ENCODE results near the gene KRTAP5-7. TPM values are rescaled to one million over a fixed set of nuclear protein-coding genes. Genes with fewer than 3 reads are reported as not detected.

The KRTAP5-7 gene
- total and polyA plus RNA-seq, 11 donors = not detected

DNA sequence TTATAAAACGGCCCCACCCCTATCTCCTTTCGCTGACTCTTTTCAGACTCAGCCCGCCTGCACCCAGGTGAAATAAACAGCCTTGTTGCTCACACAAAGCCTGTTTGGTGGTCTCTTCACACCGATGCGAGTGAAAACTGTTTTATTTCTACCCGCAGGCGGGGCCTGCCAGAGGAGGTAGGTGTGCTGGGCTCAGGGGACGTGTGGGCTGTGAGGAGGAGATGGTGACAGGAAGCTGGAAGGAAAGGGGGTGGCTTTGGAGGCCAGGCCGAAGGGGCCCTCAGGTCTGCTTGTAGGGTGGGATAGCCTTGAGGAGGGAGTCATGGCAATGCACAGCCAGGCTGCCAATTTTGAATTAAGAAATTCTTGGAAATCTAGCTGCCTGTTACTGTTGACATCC is 21.3 kb upstream of the KRTAP5-7 start:
- WGBS, 4 donors = 78 to 88% (median 84%) methylated on average over 9 of the region's 9 CpGs
- Histone ChIP-seq H3K9me3 (peaks cover 0 to 47% (median 24%) of the 10 kb centered on the region in 12 donors), H3K36me3 (peaks cover 0 to 23% (median 8%) of the 10 kb centered on the region in 9 donors), H3K4me1 (peaks cover 0 to 9% (median under 1%) of the 10 kb centered on the region in 12 donors), H3K4me3 (no peak overlapping the region), H3K27me3 (no peaks in the 10 kb centered on the region), H3K27ac (no peak overlapping the region)
- intact Hi-C loops (cut with DNase I) = loop anchor here in 1 of 10 donors (10.0 kb wide), 1 partner anchor 59 kb away; the partner anchor contains the start of gene KRTAP5-10
- ATAC-seq (no peak), DNase-seq (no peak)
- TF ChIP-seq POLR2A (IDR thresholded peaks at IDR 0.05) (no peak), CTCF (IDR thresholded peaks at IDR 0.05) (no peak)

GRCh38 chr11:71507102-71507501 is 20.0 kb upstream of the KRTAP5-7 start:
- Histone ChIP-seq H3K4me1 (peaks cover 0 to 4% (median 0%) of the 10 kb centered on the region in 12 donors), H3K9me3 (peaks cover 0 to 55% (median 24%) of the 10 kb centered on the region in 12 donors), H3K27me3 (no peaks in the 10 kb centered on the region), H3K36me3 (peaks cover 0 to 10% (median 0%) of the 10 kb centered on the region in 9 donors), H3K4me3 (no peak overlapping the region), H3K27ac (no peak overlapping the region)
- ATAC-seq (no peak), DNase-seq (no peak)
- TF ChIP-seq POLR2A (IDR thresholded peaks at IDR 0.05) (no peak), CTCF (IDR thresholded peaks at IDR 0.05) (no peak)
- WGBS, 4 donors = 91 to 95% (median 93%) methylated on average over 5 of the region's 5 CpGs
- intact Hi-C loops (cut with DNase I) = loop anchor here in 1 of 10 donors (10.0 kb wide), 1 partner anchor 58 kb away; the partner anchor contains the start of gene KRTAP5-10

- Histone ChIP-seq H3K27ac (no peak overlapping the region), H3K4me1 (no peaks in the 10 kb centered on the region), H3K4me3 (no peak overlapping the region), H3K9me3 (no peaks in the 10 kb centered on the region), H3K27me3 (no peaks in the 10 kb centered on the region), H3K36me3 (no peaks in the 10 kb centered on the region)
- ATAC-seq (no peak), DNase-seq (no peak)
- TF ChIP-seq CTCF (IDR thresholded peaks at IDR 0.05) (no peak), POLR2A (IDR thresholded peaks at IDR 0.05) (no peak)
- 93 to 95% (median 94%) methylated on average over 26 to 55 of the region's 55 CpGs for WGBS, 4 donors
- intact Hi-C loops (cut with DNase I) = no loop called here
Observed at GRCh38 chr11:71518506-71519471, 8.3 kb upstream of the KRTAP5-7 start.

DNA sequence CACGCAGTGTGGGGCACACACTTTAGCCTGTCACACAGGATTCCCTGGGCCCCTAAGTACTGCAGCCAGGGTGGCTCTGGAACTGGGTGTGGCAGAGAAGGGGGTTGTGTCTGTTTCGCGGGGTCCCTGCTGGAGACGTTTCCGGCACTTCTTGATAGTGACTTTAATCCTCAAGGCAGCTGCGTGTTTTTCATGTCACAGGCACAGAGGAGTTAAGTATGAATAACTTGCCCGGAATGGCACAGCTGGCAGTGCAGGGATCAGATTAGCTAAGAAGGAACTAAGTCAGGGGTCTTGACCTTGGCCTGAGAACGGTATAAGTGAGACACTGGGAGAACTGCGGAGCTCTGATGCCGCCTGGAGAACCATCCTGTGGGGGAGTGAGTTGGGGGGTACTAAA is 7.5 kb upstream of the KRTAP5-7 start:
- Histone ChIP-seq H3K9me3 (no peaks in the 10 kb centered on the region), H3K27me3 (no peaks in the 10 kb centered on the region), H3K4me3 (no peak overlapping the region), H3K36me3 (no peaks in the 10 kb centered on the region), H3K4me1 (no peaks in the 10 kb centered on the region), H3K27ac (no peak overlapping the region)
- intact Hi-C loops (cut with DNase I) = no loop called here
- no peak for TF ChIP-seq POLR2A (IDR thresholded peaks at IDR 0.05)
- no peak for TF ChIP-seq CTCF (IDR thresholded peaks at IDR 0.05)
- 54 to 66% (median 56%) methylated on average over 9 to 10 of the region's 10 CpGs for WGBS, 4 donors
- no peak for ATAC-seq
- DNase-seq = no peak

Data from heart left ventricle (tissue), 16 donors.